Tibial artery (tissue), 4 donors: Measurements from ENCODE around the gene ATAT1.

Experiments
- DNase-seq, 2 donors: peaks; one replicate each; pipeline ENCODE4 v3.0.0-alpha.2; 2019
- H3K27ac ChIP-seq, 2 donors: fragments of 200-600 bp; sonication (generic) in 1 of 2; 1 replicate in 1 of 2; 2 replicates in 1 of 2; pipeline ENCODE4 v1.5.1; 2018 to 2019; ENCODE audit warnings: mild to moderate bottlenecking in 1 of 2
- H3K27me3 ChIP-seq, 2 donors: fragments of 200-600 bp; sonication (generic) in 1 of 2; one replicate each; pipeline versions ENCODE4 v1.5.1 to v1.6.0; 2016 to 2019
- H3K36me3 ChIP-seq, 3 donors: fragments of 200-600 bp; sonication (generic) in 2 of 3; one replicate each; pipeline ENCODE4 v1.5.1; 2016 to 2019; ENCODE audit warnings: mild to moderate bottlenecking in 2 of 3
- H3K4me1 ChIP-seq, 4 donors: fragments of 200-600 bp; sonication (generic) in 2 of 4; 1 replicate in 3 of 4; 2 replicates in 1 of 4; pipeline ENCODE4 v1.5.1; 2016 to 2019
- H3K4me3 ChIP-seq, 2 donors: fragments of 200-600 bp; sonication (generic) in 1 of 2; 1 replicate in 1 of 2; 2 replicates in 1 of 2; pipeline ENCODE4 v1.5.1; 2018 to 2019; ENCODE audit warnings: mild to moderate bottlenecking in 2 of 2
- H3K9me3 ChIP-seq, 3 donors: fragments of 200-600 bp; sonication (generic) in 1 of 3; one replicate each; pipeline ENCODE4 v1.5.1; 2016 to 2019
- intact Hi-C: fragments of 100-400 bp; cut with DNase I; formaldehyde crosslinking; loops from one replicate; pipeline ENCODE4 v1.15.0; 2023; ENCODE audit warnings: low total_unique reads
- TF ChIP-seq, protein P1 (sequence below), 2 experiments: fragments of 200-600 bp in 1 of 2; fragments of 450-650 bp in 1 of 2; IDR thresholded peaks; one replicate each; pipeline ENCODE4 v1.5.1; 2017 to 2019; ENCODE audit warnings: antibody characterized with exemption in 2 of 2, mild to moderate bottlenecking in 1 of 2, moderate library complexity in 1 of 2

Gene ATAT1

GRCh38 chr6:30646450-30647241 lies 20.0 kb downstream of the ATAT1 start, which contains the start of gene C6orf136:
C6orf136 (plus strand) TSS chr6:30647133; CDS start chr6:30647232, 99 bp downstream.
- H3K4me1 ChIP-seq, result peaks cover 4 to 21% (median 11%) of the 10 kb centered on the region in 4 donors
- intact Hi-C loops, result no loop called here
- H3K27ac ChIP-seq, result peak within 1 kb of the TSS; percentile 91 to 99
- TF ChIP-seq, protein P1, sequence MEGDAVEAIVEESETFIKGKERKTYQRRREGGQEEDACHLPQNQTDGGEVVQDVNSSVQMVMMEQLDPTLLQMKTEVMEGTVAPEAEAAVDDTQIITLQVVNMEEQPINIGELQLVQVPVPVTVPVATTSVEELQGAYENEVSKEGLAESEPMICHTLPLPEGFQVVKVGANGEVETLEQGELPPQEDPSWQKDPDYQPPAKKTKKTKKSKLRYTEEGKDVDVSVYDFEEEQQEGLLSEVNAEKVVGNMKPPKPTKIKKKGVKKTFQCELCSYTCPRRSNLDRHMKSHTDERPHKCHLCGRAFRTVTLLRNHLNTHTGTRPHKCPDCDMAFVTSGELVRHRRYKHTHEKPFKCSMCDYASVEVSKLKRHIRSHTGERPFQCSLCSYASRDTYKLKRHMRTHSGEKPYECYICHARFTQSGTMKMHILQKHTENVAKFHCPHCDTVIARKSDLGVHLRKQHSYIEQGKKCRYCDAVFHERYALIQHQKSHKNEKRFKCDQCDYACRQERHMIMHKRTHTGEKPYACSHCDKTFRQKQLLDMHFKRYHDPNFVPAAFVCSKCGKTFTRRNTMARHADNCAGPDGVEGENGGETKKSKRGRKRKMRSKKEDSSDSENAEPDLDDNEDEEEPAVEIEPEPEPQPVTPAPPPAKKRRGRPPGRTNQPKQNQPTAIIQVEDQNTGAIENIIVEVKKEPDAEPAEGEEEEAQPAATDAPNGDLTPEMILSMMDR (IDR thresholded peaks at IDR 0.05), result no peak
- no peaks in the 10 kb centered on the region for H3K27me3 ChIP-seq
- H3K9me3 ChIP-seq, result no peaks in the 10 kb centered on the region
- H3K4me3 ChIP-seq, result peak within 1 kb of the TSS; percentile 82 to 100
- DNase-seq, result peak; percentile 87 to 94
- H3K36me3 ChIP-seq, result peaks cover 4 to 63% (median 22%) of the 10 kb centered on the region in 3 donors

DNA sequence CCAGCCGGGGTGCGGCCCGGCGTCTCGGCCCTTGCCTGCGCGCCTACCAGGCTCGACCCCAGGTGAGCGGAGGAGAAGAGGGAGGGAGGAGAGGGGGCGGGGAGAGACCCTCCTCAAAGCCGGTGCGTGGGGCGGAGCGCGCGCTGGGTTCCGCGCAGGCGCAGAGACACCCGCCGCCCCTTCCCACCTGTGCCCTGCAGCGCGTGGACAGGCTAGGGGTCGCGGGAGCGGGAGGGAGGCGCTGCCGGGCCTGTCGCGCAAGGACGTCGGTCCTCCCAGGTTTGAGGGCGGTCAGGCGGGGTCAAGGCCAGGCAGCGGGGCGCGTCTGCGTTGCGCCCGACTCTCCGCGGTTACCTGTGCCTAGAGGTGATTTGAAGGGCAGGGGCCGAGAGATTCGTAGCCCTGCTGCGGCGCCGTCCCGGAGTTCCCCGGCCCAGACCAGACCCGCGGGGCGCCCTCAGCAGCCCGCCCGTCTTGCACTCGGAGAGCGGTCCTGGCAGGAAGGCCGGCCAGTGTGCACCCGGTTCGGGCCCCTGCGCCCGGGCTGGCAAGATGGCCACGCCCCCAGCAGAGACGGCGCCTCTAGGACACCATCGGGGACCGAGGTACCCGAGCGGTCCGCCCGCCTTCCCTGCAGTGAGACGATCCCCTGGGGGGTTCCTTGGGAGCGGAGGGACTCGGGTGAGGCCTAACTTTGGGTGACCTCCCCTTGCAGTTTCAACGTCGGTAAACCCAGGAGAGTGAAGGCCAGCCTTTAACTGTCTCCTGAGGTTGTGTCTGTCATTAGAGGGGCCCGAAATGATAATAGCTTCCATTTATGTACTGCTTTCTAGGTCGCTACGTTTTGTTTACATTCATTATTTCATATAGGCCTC lies 20.8 kb downstream of the ATAT1 start:
- peak; percentile 52 to 86 for DNase-seq
- Histone ChIP-seq H3K9me3 (no peaks in the 10 kb centered on the region), H3K27ac (peak overlapping the region; percentile 91 to 99), H3K4me1 (peaks cover 4 to 21% (median 11%) of the 10 kb centered on the region in 4 donors), H3K36me3 (peaks cover 10 to 63% (median 23%) of the 10 kb centered on the region in 3 donors), H3K27me3 (no peaks in the 10 kb centered on the region), H3K4me3 (peak overlapping the region; percentile 82 to 100)
- intact Hi-C loops, result no loop called here
- TF ChIP-seq, protein P1 (IDR thresholded peaks at IDR 0.05), result no peak

GRCh38 chr6:30651143-30651542 lies 24.5 kb downstream of the ATAT1 start:
- no peaks in the 10 kb centered on the region for H3K9me3 ChIP-seq
- peaks cover 47 to 67% (median 53%) of the 10 kb centered on the region in 3 donors for H3K36me3 ChIP-seq
- intact Hi-C loops, result no loop called here
- H3K27ac ChIP-seq, result no peak overlapping the region
- TF ChIP-seq, protein P1 (IDR thresholded peaks at IDR 0.05), result no peak
- H3K27me3 ChIP-seq, result no peaks in the 10 kb centered on the region
- DNase-seq, result no peak
- peaks cover 4 to 19% (median 11%) of the 10 kb centered on the region in 4 donors for H3K4me1 ChIP-seq
- no peak overlapping the region for H3K4me3 ChIP-seq

- Histone ChIP-seq H3K4me1 (no peaks in the 10 kb centered on the region), H3K27me3 (no peaks in the 10 kb centered on the region), H3K27ac (no peak overlapping the region), H3K36me3 (peaks cover 86 to 100% (median 93%) of the 10 kb centered on the region in 3 donors), H3K4me3 (no peak overlapping the region), H3K9me3 (no peaks in the 10 kb centered on the region)
- TF ChIP-seq, protein P1 (IDR thresholded peaks at IDR 0.05), result no peak
- no peak for DNase-seq
- intact Hi-C loops, result no loop called here
Measured at GRCh38 chr6:30654798-30655742, 28.4 kb downstream of the ATAT1 start.

DNA sequence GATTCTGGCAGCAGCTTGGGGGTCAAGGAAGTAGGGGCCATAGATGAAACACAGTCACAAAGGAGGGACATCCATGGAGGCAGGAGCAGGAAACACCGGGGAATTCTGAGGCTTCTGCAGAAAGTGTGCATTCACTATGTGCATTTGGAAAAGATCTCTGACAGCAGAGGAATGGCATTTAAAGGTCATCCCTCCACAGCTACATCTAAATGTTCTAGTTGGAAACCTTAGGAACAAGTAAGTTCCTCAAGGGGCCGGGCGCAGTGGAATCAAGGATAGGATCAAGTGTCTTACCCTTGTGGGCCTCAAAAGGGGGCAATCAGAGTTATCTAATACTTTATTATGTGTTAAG lies 29.0 kb downstream of the ATAT1 start:
- H3K27me3 ChIP-seq, result no peaks in the 10 kb centered on the region
- no peak for DNase-seq
- peaks cover 93 to 100% (median 99%) of the 10 kb centered on the region in 3 donors for H3K36me3 ChIP-seq
- H3K27ac ChIP-seq, result no peak overlapping the region
- H3K4me1 ChIP-seq, result no peaks in the 10 kb centered on the region
- no peaks in the 10 kb centered on the region for H3K9me3 ChIP-seq
- no peak overlapping the region for H3K4me3 ChIP-seq
- TF ChIP-seq, protein P1 (IDR thresholded peaks at IDR 0.05), result no peak
- intact Hi-C loops, result no loop called here
